Vagina (tissue), 2 donors: ENCODE data around the gene GNAQ.

Experiments used
- POLR2AphosphoS5 ChIP-seq, 2 donors: sonication (generic); formaldehyde crosslinking; IDR thresholded peaks; one replicate each; pipeline ENCODE4 v1.9.0; 2017; ENCODE audit warnings: antibody characterized with exemption in 2 of 2, mild to moderate bottlenecking in 2 of 2, low read depth in 1 of 2; ENCODE audit not compliant: insufficient read depth in 1 of 2
- TF ChIP-seq, protein P1 (sequence below), 3 experiments: fragments of 450-650 bp in 2 of 3; fragments of 200-600 bp in 1 of 3; sonication (generic) in 1 of 3; IDR thresholded peaks; one replicate each; pipeline ENCODE4 v1.5.1; 2017 to 2019; ENCODE audit warnings: antibody characterized with exemption in 3 of 3, mild to moderate bottlenecking in 2 of 3, moderate library complexity in 2 of 3

GRCh38 chr9:77965445-77966123 is 66.0 kb downstream of the GNAQ start:
- TF ChIP-seq, protein P1, sequence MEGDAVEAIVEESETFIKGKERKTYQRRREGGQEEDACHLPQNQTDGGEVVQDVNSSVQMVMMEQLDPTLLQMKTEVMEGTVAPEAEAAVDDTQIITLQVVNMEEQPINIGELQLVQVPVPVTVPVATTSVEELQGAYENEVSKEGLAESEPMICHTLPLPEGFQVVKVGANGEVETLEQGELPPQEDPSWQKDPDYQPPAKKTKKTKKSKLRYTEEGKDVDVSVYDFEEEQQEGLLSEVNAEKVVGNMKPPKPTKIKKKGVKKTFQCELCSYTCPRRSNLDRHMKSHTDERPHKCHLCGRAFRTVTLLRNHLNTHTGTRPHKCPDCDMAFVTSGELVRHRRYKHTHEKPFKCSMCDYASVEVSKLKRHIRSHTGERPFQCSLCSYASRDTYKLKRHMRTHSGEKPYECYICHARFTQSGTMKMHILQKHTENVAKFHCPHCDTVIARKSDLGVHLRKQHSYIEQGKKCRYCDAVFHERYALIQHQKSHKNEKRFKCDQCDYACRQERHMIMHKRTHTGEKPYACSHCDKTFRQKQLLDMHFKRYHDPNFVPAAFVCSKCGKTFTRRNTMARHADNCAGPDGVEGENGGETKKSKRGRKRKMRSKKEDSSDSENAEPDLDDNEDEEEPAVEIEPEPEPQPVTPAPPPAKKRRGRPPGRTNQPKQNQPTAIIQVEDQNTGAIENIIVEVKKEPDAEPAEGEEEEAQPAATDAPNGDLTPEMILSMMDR (IDR thresholded peaks at IDR 0.05), result no peak
- TF ChIP-seq POLR2AphosphoS5 (IDR thresholded peaks at IDR 0.05; ENCODE audit: insufficient read depth in 1 of 2, low read depth in 1 of 2), result no peak
